ENCODE results near the gene DLX5.
A peak's percentile ranks its signal among the peaks of the same experiment; 100 is the strongest.

DLX5 gene

DNA sequence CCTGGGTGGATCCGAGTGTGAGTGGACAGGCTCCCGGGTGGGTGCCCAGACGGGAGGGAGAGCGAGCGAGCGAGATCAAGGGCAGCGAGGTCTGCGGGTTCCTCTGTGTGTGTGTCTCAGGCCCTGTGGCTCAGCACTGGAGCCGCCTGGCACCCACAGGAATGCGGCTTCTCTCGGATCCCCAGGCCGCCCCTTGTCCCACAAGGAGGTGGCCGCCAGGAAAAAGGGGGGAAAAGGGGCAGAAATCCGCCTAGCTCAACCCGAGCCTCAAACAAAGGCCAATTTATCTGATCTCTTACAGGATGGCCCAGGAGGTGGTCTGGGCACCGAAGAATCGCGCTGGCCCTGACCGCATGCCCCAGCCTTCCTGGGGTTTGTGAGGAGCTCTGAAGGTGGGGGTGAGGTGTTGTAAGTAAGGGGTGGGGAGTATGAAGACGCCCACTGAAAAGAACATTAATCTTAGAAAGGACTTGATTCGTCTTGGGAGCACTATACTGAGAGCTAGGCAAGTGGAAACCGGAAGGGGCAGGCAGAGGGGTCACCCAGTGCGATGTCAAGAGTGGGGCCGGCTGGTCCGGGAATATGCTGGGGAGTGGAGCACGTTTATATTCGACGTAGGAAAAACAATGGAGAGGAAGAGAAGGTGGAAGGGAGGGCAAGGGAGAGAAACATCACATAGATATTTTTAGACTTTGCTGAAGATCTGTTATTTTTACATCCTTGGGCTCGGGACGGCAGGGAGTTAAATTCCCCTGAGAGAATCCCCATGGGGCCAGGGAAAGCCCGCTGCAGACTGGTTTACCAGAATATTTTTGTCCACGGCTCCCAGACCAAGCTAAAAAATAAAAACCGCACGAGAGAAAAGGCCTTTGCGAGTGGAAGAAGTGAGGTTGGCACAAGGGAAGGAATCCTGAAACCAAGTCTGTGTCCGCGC is 7.2 kb downstream of the DLX5 start:
- no peak for DNase-seq

DNA sequence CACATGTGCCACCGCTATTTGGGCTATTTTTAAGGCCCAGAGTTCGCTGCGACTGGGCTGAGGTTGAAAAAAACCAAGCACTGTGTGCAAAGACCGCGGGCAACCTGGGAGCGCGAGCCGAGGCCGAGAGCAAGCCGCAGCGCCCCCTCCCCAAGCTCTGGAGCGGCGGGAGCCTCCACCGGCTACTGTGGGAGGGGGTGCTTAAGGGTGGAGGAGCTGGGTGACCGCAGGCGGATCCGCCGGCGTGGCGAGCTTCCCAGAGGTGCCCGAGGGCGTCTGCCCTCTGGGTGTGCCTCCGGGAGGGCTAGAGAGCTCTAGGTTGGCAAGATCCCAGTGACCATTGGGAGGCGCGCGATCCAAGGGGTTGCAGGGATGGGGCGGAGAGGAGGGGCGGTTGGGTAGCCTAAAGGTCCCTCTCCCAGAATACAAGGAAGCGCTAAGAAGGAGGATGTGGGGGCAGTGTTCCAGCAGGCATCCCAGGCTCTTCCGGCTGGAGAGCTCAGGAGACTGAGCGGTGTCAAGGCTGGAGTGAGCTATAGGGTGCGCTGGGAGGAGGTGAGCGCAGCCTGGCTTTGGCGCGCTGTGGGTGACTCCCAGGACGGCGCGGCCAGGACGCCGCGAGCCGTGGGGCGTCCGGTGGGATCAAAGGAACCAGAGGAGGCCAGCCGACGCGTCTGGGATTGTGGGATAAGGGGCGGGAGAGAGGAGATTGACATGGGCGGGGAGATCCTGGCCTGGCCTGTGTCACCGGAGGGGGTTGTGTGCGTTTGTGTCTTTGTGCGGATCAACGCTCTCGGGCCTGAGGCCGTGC is 8.0 kb downstream of the DLX5 start:
- peak; percentile 49 for DNase-seq

DNA sequence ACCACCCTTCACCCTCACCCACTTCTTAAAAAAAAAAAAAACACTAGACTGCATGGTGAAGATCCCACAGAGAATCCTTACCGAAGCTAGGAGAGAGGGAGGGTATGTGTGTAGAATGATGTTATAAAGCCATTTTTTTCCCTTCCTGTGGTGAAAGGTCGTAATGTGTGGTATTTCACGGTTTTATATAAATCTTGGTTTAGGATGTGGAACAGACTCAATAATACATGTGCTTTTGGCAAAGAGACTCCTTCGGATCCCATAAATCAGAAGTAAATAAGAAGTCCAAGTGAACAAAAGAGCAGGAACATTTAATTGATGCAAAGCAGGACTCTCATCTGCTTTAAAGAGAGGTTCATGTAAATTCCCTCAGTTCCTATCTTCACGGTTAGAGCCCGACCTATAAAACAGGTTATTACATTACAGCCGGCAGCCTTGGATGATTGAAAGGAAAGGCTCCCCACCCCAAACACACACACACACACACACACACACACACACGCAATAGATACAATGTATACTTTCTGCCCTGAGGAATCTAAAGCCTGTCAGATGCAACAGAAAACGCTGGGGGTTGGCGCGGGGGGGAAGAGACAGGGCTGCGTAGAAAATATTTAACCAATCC is 8.8 kb downstream of the DLX5 start:
- no peak for DNase-seq

DNA sequence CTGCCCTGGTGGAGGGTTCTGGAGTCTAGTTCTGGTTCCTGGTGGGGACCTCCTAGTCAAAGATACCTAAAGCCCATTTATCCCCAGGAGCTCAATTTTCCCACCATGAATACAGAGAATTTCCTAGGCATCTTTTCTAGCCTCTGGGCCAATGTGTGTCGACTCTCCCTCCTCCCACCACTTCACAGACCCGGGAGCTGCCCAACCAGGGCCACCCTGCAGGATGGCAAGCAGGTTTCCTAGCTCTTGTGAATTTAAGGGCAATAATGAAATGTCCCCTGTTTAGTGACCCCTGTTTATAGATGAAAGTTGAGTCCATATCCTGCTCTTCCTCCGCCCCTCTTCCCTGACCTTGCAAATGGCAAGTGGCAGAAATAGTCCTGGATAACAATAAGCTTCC is 9.4 kb downstream of the DLX5 start:
- DNase-seq, result no peak

DNA sequence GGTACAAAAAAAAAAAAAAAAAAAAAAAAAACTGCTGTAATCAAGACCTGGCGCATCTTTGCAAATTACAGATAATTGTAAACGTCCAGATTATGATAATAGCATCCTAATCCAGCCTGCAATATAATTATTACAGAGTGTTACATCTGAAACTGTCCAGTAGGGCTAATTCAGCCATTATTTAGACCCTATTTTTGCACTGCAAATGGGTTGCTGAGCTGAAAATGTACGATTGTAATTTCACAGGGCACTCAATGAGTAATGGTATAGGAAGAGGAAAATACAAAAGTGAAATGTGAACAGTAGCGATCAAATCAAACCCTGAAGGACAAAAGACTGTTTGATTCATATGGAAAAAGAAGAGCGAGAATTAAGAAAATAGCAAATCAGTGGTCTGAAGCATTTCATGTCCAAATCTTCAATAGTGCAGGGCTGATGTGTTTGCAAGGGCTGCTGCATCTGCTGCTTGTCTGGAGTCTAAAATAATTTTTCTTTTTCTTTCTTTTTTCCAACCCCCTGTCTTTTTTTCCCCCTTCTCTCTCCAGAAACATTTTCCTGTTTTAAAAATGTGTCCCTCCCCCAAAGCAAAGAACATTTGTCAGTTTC is 10.4 kb downstream of the DLX5 start:
- DNase-seq, result no peak

DNA sequence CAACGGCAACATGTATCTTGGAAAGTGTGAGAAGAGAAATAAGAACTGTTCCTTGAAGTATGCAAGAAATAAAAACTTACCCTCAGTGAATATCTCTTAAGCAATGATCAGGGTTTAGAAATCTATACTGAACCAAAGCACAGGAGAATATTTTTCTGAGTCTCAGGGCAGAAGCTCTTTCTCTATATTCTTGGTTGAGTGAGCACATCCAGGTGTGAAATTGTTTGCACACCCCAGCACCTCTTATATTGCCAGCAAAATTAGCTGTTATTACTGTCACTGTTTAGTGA is 10.8 kb downstream of the DLX5 start:
- no peak for DNase-seq

DNA sequence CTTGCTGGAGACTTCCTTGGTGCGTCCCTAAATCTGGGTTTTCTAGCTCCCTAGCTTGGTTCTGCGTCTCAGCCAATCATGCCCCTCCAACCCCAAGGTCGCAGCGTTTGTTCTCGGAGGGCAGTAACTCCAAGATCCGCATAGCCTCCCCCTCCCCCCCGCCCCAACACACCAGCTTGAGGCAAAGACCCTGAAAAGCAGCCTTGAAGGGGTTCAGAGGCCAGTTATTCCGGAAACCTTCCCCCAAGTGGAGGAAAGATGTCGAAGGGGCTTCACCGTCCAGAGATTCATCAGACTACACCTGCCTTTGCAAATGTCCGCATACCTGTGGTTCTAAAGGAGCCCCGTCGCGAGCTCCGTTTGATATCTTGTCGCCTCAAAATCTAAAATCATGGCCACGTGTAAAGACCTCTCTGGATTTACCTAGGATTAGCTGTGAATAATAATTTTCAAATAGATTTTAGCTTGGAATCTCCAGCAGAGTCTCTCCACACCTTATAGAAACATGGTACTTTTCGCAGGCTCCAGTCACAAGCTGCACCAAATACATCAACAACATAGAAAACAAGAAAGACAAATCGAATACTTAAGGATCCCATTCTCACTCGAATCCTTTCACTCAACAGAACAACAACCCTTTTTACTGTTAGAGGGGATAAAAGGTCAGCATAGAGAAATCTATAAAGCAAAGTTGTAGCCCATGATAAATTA is 11.3 kb downstream of the DLX5 start:
- no peak for DNase-seq

DNA sequence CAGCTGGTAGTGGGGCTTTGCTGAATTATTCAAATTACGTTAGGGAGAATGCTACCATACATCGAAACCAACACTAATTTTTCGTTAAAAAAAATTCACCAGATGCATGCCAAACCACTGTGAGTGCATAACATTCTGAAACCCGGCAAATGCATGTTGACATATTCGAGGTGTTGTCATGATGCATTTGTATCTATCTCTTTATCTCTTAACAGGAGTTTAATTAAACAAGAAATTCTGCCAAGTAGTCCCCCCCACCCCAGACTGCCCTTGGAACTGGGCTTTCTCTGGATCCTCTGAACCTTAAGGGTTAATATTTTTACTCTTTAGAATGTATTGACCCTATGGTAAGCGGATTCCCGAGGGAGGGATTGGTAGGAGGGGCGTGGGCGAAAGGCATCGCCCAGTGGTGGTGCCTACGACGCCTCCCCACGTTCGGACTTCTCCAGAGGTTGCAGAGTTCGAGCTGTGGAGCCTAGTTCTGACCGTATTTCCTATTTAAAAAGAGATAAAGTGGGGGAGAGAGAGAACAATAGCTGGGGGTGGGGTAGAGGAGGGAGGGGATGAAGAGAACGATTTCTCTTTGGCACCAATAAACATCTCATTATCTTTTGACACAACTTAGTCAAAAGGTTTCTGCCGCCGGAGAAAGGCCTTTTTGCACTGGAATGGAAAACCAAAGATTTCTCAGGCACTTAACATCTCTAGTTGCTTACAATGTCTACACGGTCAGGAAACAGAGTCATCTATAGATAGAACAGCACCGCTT is 12.1 kb downstream of the DLX5 start:
- DNase-seq, result no peak

DNA sequence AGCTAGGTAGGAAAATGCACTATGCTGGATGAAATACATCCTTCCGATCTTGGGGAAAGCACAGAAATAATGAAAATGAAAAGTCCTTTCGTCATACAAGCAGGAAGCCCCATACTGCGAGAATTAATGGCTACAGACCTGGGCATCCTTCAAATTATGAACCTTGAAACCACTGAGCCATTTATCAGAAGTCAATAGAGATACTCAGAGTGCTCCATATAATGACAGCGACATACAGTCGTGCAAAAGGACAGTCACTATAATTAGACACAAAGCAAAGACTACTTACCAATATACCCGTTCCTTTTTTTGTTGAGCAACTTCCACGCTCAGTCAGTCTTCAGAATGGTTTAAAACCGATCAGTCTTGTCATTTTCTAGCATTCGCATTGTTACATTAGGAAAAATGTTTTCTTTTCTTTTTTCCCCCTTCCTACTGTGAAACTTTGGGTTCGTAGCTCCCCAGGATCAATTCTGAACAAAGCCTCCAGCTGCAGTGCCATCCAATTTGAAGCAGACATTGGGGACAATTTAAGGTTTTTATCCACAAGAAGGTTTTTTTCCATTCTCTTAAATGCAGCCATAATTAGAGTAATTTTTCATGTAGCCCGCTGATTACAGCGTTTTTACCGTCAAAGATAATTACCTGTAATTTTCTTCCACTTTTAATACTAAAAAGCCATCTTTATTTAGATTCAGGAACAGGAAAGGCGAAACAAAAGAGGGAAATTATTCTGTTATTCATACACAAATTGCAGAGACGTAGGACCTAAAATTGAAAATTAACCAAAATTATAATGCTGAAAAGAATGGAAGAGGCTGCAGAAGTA is 12.9 kb downstream of the DLX5 start:
- no peak for DNase-seq

DNA sequence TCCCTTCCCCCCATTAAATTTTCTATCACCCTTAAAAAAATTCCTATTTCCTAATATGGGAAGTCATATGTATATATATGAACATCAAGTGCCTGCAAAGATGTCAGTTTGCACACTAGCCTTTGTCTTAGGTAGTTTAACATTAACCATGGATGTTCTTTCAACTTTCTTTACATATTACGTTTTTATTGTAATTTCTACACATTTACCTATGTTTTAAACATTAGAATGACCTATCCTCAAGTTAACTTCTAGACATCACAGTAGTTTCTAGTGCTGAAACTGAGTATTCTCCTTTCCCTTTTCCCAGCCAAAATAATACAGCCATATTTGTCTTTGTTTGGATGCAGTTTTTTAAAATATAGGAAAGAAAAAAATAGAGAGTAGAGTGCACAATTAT is 13.5 kb downstream of the DLX5 start:
- no peak for DNase-seq

DNA sequence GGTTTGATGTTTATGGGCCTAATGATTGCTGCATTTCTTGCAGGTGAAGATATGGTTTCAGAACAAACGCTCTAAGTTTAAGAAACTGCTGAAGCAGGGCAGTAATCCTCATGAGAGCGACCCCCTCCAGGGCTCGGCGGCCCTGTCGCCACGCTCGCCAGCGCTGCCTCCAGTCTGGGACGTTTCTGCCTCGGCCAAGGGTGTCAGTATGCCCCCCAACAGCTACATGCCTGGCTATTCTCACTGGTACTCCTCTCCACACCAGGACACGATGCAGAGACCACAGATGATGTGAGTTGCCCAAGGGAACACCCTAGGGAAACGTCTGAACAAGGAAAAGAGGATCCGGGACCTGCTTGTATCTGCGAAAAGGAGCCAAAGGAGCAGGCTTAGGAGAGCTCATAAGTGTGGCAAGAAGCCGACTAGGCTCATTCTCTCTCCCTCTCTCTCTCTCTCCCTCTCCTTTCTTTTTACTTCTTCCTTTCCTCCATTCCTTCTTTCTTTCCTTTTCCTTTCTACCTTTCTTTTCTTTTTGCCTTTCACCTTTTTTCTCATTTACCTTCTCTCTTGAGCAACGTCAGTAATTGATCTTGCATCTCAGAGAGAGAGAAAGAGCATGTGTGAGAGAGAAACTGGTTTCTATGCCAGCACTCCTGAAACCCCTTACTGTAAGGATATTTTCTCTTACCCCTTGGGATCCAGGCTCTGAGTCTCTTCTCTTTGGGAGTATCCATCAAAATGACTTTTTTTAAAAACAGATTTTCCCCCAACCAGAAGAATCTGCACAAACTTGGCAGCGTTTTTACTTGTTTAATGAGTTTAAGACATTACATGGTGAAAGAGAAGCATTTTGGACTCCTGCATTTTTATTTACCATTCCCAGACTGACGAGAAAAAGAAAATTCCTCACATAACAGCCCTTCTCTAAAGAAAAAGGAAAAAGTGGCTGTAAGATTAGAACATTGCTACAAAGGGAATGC is 14.6 kb downstream of the DLX5 start:
- no peak for DNase-seq

DNA sequence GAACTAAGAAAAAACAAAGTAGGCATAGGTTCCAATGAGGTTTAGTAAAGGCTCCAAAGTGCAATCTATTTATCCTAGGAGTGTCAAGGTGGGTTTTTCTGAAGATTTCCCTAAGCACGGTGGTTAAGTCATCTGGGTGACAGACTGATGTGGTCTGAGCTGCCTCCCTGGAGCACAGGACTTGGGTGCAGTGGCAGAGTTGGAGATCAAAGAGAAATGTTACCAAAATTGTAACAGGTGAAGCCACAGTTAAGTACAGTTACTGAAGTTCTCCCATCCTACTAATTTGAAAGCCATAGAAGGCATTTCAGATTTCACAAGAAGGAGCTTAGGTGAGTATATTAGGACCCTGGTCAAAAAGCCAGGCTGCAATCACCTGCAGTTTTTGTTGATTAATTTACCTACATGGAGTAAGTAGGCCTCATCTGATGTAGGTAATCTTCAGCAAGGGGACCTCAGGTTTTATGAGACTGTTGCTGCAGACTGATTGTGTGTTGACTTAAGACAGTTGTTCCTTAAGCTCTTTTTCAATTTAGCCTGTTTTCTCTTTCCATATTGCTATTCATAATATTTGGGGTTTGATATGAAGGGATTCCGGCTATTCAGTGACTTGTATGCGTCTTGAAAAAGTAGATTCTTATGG is 16.2 kb downstream of the DLX5 start:
- DNase-seq, result no peak

DNA sequence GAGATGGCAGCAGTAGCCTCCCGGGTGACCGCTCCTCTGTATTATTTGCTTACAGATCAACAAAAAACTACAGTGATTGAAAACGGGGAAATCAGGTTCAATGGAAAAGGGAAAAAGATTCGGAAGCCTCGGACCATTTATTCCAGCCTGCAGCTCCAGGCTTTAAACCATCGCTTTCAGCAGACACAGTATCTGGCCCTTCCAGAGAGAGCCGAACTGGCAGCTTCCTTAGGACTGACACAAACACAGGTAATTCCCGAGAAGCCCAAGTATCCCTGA is 17.1 kb downstream of the DLX5 start:
- DNase-seq, result no peak

DNA sequence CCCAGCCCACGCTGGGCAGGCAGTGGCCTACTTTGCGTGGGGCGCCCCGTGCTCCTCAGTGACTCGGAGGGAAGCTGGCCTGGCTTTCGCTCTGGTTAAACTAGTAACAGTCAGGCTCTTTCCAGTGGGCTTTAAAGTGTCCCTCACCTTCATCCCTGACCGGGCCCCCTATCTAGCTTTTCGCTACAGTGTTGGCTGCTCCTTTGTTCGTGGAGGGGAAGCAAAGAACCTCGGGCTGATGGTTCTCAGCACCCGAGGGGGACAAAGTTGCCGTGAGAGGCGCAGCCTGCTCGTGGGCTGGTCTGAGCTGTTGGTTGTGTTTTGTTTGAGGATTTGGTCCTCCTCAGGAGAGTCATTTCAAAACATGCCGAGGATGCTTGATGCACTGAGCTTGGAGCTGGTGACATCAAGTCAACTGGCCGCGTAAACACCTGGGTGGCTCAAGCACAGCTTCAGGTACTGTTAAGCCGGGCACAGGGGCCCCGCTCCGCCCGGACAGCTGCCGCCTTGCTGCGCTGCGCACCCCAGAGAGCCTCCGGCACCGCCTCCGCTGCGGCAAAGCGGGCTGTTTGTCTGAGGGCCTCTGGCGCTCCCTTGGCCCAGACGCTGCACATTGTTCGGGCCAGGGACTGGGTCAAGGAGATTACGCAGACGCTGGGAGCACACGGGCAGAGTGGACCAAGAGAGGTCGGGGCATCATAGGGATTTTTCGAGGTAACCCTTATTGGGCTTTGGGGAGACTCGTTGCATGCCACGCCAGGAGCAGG is 17.6 kb downstream of the DLX5 start:
- DNase-seq, result no peak

DNA sequence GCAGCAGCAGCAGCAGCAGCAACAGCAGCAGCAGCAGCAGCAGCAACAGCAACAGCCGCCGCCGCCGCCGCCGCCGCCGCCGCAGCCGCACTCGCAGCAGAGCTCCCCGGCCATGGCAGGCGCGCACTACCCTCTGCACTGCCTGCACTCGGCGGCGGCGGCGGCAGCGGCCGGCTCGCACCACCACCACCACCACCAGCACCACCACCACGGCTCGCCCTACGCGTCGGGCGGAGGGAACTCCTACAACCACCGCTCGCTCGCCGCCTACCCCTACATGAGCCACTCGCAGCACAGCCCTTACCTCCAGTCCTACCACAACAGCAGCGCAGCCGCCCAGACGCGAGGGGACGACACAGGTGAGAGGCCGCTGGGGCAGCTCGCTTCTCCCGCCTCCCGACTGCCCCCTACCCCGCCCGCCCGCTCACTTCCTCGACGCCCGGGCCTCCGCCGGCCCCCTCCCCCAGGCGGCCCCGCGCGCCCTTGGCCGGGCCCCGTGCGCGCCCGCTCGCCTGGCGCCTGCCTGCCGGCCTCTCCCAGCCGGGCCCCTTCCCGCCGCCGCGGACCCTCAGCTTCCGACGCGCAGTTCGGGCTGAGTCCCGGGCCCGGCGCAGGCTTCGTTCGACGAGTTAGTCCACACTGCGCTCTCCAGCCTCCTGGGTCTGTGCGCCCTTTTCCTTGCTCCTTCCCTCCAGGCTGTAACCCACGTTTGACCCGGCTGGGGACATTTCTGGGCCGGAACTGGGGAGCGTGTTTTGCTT is 18.4 kb downstream of the DLX5 start:
- DNase-seq, result peak; percentile 53

DNA sequence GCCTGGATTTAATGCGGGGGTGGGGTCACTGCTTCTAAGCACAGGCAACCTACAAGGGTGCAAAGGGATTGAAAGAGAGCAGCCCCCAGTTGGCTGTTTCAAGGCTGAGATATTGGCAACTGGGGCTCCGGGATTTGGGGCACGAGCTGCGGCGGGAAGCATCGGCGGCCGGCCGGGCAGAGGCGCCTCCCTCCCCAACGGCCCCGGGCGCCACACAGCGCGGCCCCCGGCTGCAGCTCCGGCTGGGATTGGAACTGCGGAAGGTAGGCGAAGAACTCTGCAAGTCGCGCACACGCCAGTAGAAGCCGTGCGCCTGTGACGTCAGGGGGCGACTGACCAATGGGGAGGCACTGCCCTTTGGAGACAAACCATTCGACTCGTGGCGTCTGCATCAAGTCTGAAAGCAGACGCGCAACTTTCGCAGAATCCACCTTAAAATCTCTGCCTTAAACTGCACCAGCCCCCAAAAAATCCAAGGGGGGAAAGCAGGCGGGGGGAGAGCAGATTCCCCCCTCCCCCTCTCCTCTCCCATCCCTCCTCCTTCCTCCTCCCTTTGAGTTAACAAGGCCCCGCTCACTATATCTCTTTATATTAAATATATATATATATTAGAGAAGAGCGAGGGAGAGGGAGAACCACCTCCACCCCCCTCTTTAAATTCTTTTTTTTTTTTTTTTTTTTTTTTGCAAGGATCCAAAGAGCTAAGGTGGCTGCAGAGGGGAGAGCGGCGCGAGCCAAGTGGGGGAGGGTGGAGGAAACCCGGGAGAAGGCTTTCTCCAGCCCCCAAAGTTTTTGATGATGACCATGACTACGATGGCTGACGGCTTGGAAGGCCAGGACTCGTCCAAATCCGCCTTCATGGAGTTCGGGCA is 19.2 kb downstream of the DLX5 start, which contains the start of gene DLX6:
Gene DLX6, plus strand, starts transcription at position 371 of the 872 bp plus-strand sequence. Its CDS starts 425 bp downstream, at position 796.
- DNase-seq, result peak; percentile 93

Data from NCI-H2029 (cell line).